ENCODE results near the gene CLCNKA.
A peak's percentile ranks its signal among the peaks of the same experiment; 100 is the strongest.
"Not testable (repeated sequence)": the region's sequence is repeated elsewhere in the genome, so short reads cannot be mapped to it uniquely, and the experiment has no call there.

Gene CLCNKA

DNA sequence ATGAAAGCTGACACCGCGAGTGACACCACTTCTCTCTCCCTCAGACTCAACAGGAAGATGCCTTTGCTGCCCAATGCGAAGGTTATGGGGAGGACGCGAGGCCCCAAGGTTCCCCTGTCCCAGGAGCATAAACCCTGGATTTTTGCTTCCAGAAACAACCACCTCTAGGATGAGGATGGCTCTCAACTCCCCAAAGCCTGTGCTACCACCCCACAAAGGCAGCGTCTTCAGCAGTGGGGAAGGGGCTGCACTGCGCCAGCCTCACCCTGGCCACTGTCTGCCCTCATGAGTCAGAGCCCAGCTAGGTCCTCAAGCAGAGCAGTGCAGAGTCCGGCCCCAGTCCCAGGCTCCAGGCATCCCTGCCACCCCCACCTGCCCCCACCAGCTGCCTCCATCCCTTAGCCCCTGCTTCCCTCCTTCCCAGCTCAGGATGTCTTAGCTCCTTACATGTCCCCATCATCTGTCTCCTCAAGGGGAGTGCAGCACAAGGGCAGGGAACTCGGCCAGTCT, 24.7 kb upstream of the CLCNKA start:
- no peak for DNase-seq

GRCh38 chr1:15997637-15998280, 24.1 kb upstream of the CLCNKA start:
- no peak for DNase-seq

- no peak for DNase-seq
These were observed 22.9 kb upstream of the CLCNKA start for GRCh38 chr1:15998929-15999328.

GRCh38 chr1:16001274-16001673, 20.6 kb upstream of the CLCNKA start:
- DNase-seq = not testable (repeated sequence)

DNA sequence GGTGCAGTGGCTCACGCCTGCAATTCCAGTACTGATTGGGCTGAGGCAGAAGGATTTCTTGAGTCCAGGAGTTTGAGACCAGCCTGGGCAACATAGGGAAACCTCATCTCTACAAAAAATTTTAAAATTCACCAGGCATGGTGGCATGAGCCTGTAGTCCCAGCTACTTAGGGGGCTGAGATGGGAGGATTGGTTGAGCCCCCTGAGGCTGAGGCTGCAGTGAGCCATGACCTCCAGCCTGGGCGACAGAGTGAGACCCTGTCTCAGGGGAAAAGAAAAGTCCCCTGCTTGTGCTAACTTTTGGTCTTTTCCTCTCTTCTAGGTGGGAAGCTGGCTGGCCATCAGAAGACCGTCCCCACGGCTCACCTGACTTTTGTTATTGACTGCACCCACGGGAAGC, 16.2 kb upstream of the CLCNKA start:
- no peak for DNase-seq

- no peak for DNase-seq
These were observed 15.8 kb upstream of the CLCNKA start for GRCh38 chr1:16006010-16006409.

DNA sequence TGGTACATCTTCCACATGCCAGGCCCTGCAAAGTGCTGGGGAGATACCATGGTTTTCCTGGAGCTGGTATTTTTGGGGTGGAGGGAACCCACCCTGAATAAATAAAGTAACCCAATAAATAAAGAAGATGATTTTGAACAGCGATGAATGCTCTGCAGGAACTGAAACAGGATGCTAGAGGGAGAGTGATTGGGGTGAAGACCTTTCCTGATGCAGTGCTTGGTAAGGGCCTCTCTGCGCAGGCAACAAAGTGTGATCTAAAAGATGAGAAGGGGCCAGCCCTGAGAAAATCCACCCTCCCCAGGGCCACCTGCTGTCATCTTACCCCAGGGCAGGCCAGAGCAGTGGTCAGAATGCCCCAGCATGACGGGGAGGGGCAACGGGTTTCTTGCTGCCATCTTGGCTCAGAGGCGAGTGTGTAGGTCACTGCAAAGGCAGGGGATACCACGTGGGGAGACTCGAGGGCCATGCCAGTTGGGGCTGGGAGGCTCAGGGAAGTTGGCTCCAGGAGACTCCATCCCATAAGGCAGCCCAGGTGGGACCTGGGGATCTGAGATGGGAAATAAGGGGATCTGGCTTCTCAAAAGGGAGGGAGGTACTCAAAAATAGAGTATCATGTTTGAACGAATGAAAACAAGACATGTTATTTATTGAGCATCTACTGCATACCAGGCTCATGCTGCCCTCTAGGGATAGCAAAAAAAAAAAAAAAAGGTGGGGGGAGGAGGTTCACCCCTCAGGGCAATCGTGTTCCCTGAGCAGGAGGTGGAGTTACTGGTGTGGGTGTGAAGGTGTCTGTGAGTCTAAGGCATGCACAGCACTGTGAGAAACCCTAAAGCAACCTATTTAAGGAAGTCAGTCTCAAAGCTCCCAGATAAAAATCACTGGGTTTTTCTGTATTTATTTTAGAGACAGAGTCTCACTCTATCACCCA, 15.0 kb upstream of the CLCNKA start:
- DNase-seq = no peak

- DNase-seq = no peak
These were observed 14.0 kb upstream of the CLCNKA start for GRCh38 chr1:16007671-16008341.

GRCh38 chr1:16009030-16009460, 12.8 kb upstream of the CLCNKA start:
- peak in 49 of 56 donors; percentile 10 to 87 (median 46) for DNase-seq

DNA sequence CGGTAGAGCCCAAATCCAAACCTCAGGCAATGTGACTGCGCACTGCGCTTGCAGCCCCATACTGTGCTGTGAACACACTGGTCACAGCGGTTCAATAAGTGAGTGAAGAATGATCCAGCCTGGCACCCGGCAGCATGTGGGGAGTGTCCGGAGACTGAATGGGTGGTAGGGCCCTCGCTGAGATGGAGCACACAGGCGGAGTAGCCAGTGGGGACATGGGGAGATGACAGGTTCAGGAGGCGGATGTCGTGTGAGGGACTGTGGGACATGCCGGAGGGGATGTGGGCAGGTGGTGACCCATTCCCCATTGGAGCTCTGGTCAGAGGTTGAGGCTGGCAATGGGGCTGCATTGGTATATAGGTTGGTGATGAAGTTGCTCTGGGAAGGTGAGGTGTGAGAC, 12.2 kb upstream of the CLCNKA start:
- DNase-seq = no peak

GRCh38 chr1:16010837-16011236, 11.0 kb upstream of the CLCNKA start:
- DNase-seq = no peak

DNA sequence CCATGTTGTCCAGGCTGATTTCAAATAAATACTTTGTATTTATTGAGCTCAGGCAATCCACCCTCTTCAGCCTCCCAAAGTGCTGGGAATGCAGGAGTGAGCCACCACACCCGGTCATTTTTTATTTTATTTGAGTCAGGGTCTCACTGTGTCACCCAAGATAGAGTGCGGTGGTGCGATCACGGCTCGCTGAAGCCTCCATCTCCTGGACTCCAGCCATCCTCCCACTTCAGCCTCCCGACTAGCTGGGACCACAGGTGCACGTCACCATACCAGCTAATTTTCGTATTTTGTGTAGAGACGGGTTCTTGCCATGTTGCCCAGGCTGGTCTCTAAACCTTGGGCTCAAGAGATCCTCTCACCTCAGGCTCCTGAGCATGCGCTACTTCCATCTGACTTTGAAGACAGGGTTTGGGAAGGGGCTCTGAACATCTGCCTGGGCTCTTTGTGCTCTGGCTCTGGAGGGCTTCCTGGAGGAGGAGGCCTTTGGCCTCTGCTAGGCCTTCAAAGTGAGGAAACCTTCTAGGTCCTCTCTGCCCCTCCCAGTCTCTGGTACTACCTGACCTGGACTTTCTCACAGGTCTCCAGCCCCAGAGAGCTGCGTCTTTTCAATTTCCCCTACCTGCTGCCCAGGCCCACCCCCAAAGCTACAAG, 9.8 kb upstream of the CLCNKA start:
- DNase-seq = no peak

- DNase-seq = peak in 11 of 56 donors; percentile 2 to 51 (median 11)
These were observed 9.1 kb upstream of the CLCNKA start for GRCh38 chr1:16012590-16013219.

- DNase-seq = peak in 3 of 56 donors; percentile 22 to 40 (median 36)
These were observed 8.5 kb upstream of the CLCNKA start for GRCh38 chr1:16013220-16013907.

DNA sequence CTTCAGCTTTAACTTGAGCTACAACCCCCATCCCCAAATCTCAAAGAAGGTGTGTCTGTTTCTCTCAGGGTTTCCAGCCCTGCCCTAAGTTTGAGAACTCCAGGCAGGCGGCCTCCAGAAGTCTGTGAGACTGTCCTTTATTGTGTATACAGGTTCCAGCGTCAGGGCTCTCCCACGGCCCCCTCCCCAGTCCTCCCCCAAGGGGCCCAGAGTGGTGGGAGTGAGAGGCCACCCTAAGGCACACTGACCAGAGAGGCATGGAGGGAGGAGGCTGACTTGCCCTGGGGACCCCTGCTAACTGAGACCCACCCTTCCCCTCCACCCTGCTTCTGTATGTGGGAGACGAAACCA, 8.0 kb upstream of the CLCNKA start:
- DNase-seq = no peak

- DNase-seq = peak in 1 of 56 donors; percentile 25
These were observed 7.0 kb upstream of the CLCNKA start for GRCh38 chr1:16014509-16015482.

DNA sequence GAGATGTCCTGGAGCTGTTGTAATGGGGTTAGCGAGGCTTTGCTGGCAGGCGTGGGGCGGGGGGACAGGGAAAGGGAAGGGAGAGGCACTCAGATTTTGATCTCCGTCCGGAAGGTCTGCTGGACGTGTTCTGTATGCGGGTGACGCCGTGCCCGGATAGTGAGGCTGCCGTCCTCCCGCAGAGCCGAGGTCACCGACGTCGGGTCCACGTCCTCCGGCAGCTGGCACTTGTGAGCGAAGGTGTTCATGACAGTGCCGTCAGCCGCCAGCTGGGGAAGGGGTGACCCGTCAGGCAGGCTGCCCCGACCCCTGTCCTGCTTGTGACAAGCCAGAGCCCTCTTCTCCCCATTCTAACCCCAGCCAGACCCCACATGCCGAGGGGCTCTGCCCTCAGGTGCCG, 6.3 kb upstream of the CLCNKA start:
- no peak for DNase-seq

- peak in 1 of 56 donors; percentile 25 for DNase-seq
These were observed 5.6 kb upstream of the CLCNKA start for GRCh38 chr1:16015960-16016901.
